ENCODE data around the gene BDKRB2. TPM values are rescaled to one million over a fixed set of nuclear protein-coding genes. Genes with fewer than 3 reads are reported as not detected.

The BDKRB2 gene
- total and polyA plus RNA-seq, 4 experiments from 2014 or later, result not detected

GRCh38 chr14:96161636-96162035 is 43.0 kb upstream of the BDKRB2 start:
- Mint-ChIP-seq H3K4me3 (no peak overlapping the region), H3K27ac (no peak overlapping the region), H3K36me3 (no peaks in the 10 kb centered on the region), H3K27me3 (no peaks in the 10 kb centered on the region), H3K9me3 (no peaks in the 10 kb centered on the region), H3K4me1 (peaks cover 0 to 1% (median 0%) of the 10 kb centered on the region in 4 donors)
- intact Hi-C loops (cut with micrococcal nuclease), result no loop called here
- CTCF ChIA-PET (ENCODE audit: partially characterized antibody), result no interaction called here
- no peaks in the 10 kb centered on the region for H3K9me3 ChIP-seq (ENCODE audit: control insufficient read depth in 1 of 2, low read length in 2 of 2)
- H3K27ac ChIP-seq (ENCODE audit: low read depth, low read length), result no peak overlapping the region
- POLR2A ChIA-PET (ENCODE audit: partially characterized antibody), result no interaction called here
- H3K27me3 ChIP-seq (ENCODE audit: insufficient read depth, low read length), result no peaks in the 10 kb centered on the region
- no peak for DNase-seq
- H3K36me3 ChIP-seq (ENCODE audit: insufficient read depth, low read length), result no peaks in the 10 kb centered on the region
- no peak overlapping the region for H3K4me3 ChIP-seq (ENCODE audit: low read length in 2 of 2)
- H3K4me1 ChIP-seq (ENCODE audit: insufficient read depth, low read length), result no peaks in the 10 kb centered on the region

DNA sequence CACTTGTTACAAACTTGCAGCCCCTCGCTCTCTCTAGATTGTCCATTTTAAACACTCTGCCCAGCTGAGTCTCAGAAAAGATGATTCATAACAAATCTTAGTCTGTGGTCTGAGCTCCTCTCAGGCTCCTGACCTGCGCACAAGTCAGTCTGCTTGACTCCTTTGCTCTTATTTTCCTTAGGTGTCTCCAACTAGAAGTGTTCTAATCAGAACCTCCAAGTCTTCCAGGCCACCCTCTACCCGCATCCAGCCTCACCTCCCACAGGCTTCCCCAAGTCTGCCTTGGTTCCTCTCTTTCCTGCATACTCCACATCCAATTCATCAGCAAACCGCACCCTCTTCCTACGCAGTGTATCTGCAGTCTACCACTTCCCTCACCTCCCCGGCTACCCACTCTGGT is 42.4 kb upstream of the BDKRB2 start:
- no peaks in the 10 kb centered on the region for H3K36me3 ChIP-seq (ENCODE audit: insufficient read depth, low read length)
- no peaks in the 10 kb centered on the region for H3K9me3 Mint-ChIP-seq
- H3K27ac ChIP-seq (ENCODE audit: low read depth, low read length), result no peak overlapping the region
- no peak overlapping the region for H3K4me3 ChIP-seq (ENCODE audit: low read length in 2 of 2)
- no peak for DNase-seq
- H3K4me1 Mint-ChIP-seq, result peaks cover 0 to 1% (median 0%) of the 10 kb centered on the region in 4 donors
- H3K9me3 ChIP-seq (ENCODE audit: control insufficient read depth in 1 of 2, low read length in 2 of 2), result no peaks in the 10 kb centered on the region
- H3K4me1 ChIP-seq (ENCODE audit: insufficient read depth, low read length), result no peaks in the 10 kb centered on the region
- intact Hi-C loops (cut with micrococcal nuclease), result no loop called here
- no peak overlapping the region for H3K4me3 Mint-ChIP-seq
- ChIA-PET CTCF (ENCODE audit: partially characterized antibody) (no interaction called here), POLR2A (ENCODE audit: partially characterized antibody) (no interaction called here)
- no peaks in the 10 kb centered on the region for H3K36me3 Mint-ChIP-seq
- no peak overlapping the region for H3K27ac Mint-ChIP-seq
- no peaks in the 10 kb centered on the region for H3K27me3 ChIP-seq (ENCODE audit: insufficient read depth, low read length)
- no peaks in the 10 kb centered on the region for H3K27me3 Mint-ChIP-seq

- Histone ChIP-seq H3K4me3 (ENCODE audit: low read length in 2 of 2) (no peak overlapping the region), H3K4me1 (ENCODE audit: insufficient read depth, low read length) (no peaks in the 10 kb centered on the region), H3K27ac (ENCODE audit: low read depth, low read length) (no peak overlapping the region), H3K9me3 (ENCODE audit: control insufficient read depth in 1 of 2, low read length in 2 of 2) (no peaks in the 10 kb centered on the region), H3K36me3 (ENCODE audit: insufficient read depth, low read length) (no peaks in the 10 kb centered on the region), H3K27me3 (ENCODE audit: insufficient read depth, low read length) (no peaks in the 10 kb centered on the region)
- no peaks in the 10 kb centered on the region for H3K9me3 Mint-ChIP-seq
- ChIA-PET POLR2A (ENCODE audit: partially characterized antibody) (no interaction called here), CTCF (ENCODE audit: partially characterized antibody) (no interaction called here)
- H3K36me3 Mint-ChIP-seq, result no peaks in the 10 kb centered on the region
- H3K4me1 Mint-ChIP-seq, result peaks cover 0 to 1% (median 0%) of the 10 kb centered on the region in 4 donors
- no peak overlapping the region for H3K27ac Mint-ChIP-seq
- intact Hi-C loops (cut with micrococcal nuclease), result no loop called here
- no peak overlapping the region for H3K4me3 Mint-ChIP-seq
- no peak for DNase-seq
- no peaks in the 10 kb centered on the region for H3K27me3 Mint-ChIP-seq
Measured at GRCh38 chr14:96162741-96163140, 41.9 kb upstream of the BDKRB2 start.

GRCh38 chr14:96164861-96165490 is 39.7 kb upstream of the BDKRB2 start:
- H3K36me3 ChIP-seq (ENCODE audit: insufficient read depth, low read length), result no peaks in the 10 kb centered on the region
- POLR2A ChIA-PET (ENCODE audit: partially characterized antibody), result no interaction called here
- H3K4me3 ChIP-seq (ENCODE audit: low read length in 2 of 2), result no peak overlapping the region
- Mint-ChIP-seq H3K27ac (no peak overlapping the region), H3K36me3 (no peaks in the 10 kb centered on the region), H3K4me1 (peaks cover 0 to 1% (median 0%) of the 10 kb centered on the region in 4 donors), H3K27me3 (no peaks in the 10 kb centered on the region), H3K4me3 (no peak overlapping the region), H3K9me3 (no peaks in the 10 kb centered on the region)
- intact Hi-C loops (cut with micrococcal nuclease), result no loop called here
- no peak for DNase-seq
- CTCF ChIA-PET (ENCODE audit: partially characterized antibody), result no interaction called here
- no peak overlapping the region for H3K27ac ChIP-seq (ENCODE audit: low read depth, low read length)
- no peaks in the 10 kb centered on the region for H3K4me1 ChIP-seq (ENCODE audit: insufficient read depth, low read length)
- no peaks in the 10 kb centered on the region for H3K27me3 ChIP-seq (ENCODE audit: insufficient read depth, low read length)
- no peaks in the 10 kb centered on the region for H3K9me3 ChIP-seq (ENCODE audit: control insufficient read depth in 1 of 2, low read length in 2 of 2)

DNA sequence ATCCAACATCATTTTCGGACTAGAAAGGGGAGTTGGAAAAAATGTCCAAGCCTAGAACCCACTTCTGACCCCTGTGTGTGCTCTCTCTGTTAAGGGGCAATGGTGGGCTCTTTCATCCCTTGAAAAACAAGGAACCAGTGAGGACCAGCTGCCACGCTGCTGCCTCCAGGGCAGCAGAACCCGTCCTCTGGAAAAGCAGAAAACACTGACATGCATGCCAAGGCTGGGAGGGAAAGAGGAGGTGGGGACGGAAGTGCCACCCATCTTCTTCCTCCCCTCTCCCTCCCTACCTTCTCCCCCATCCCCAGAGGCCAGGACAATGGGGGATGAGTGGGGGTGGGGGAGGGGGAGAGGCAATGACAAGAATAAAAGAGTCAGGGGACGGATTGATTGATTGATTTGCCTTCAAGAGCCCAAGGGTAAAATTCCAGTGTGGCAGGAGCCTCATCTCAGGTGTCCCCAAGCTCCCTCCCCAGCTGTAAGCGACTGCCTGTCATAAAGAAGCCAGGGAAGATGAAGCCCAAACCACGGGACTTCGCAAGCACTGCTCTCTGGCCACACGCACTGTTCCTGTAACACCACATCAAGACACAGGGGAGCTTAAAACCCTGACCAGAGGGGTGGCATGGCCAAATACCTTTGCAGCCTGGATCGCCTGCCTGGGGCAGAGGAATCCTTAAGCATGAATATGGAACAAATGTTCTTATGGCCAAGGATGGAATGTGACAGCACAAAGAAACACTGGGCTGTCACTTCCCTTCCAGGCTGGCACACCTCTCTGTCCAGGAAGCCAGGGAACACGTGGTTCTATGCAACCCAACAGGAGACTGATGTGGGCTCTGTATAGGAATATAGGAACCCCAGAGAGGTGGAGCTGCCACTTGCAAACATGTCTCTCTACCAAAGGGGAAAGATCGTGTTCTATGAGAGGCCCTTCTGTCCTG is 38.9 kb upstream of the BDKRB2 start:
- Histone ChIP-seq H3K9me3 (ENCODE audit: control insufficient read depth in 1 of 2, low read length in 2 of 2) (no peaks in the 10 kb centered on the region), H3K36me3 (ENCODE audit: insufficient read depth, low read length) (no peaks in the 10 kb centered on the region), H3K27ac (ENCODE audit: low read depth, low read length) (no peak overlapping the region), H3K4me1 (ENCODE audit: insufficient read depth, low read length) (no peaks in the 10 kb centered on the region), H3K4me3 (ENCODE audit: low read length in 2 of 2) (no peak overlapping the region), H3K27me3 (ENCODE audit: insufficient read depth, low read length) (no peaks in the 10 kb centered on the region)
- Mint-ChIP-seq H3K27me3 (no peaks in the 10 kb centered on the region), H3K4me3 (no peak overlapping the region), H3K9me3 (peaks cover 0 to 2% (median 0%) of the 10 kb centered on the region in 8 donors), H3K27ac (no peak overlapping the region), H3K36me3 (no peaks in the 10 kb centered on the region), H3K4me1 (peaks cover 0 to 1% (median 0%) of the 10 kb centered on the region in 4 donors)
- CTCF ChIA-PET (ENCODE audit: partially characterized antibody), result no interaction called here
- intact Hi-C loops (cut with micrococcal nuclease), result no loop called here
- POLR2A ChIA-PET (ENCODE audit: partially characterized antibody), result no interaction called here
- no peak for DNase-seq

GRCh38 chr14:96166461-96167223 is 38.0 kb upstream of the BDKRB2 start:
- no peak overlapping the region for H3K27ac ChIP-seq (ENCODE audit: low read depth, low read length)
- Mint-ChIP-seq H3K9me3 (peaks cover 0 to 2% (median 0%) of the 10 kb centered on the region in 8 donors), H3K4me1 (peaks cover 0 to 1% (median 0%) of the 10 kb centered on the region in 4 donors), H3K27ac (no peak overlapping the region), H3K36me3 (no peaks in the 10 kb centered on the region), H3K27me3 (no peaks in the 10 kb centered on the region), H3K4me3 (no peak overlapping the region)
- H3K4me3 ChIP-seq (ENCODE audit: low read length in 2 of 2), result no peak overlapping the region
- DNase-seq, result no peak
- H3K36me3 ChIP-seq (ENCODE audit: insufficient read depth, low read length), result no peaks in the 10 kb centered on the region
- ChIA-PET POLR2A (ENCODE audit: partially characterized antibody) (no interaction called here), CTCF (ENCODE audit: partially characterized antibody) (interaction anchor here (1.3 kb wide), 1 partner anchor 63 kb away, joined by 3 read pairs; no protein-coding TSS in a partner anchor)
- H3K9me3 ChIP-seq (ENCODE audit: control insufficient read depth in 1 of 2, low read length in 2 of 2), result no peaks in the 10 kb centered on the region
- intact Hi-C loops (cut with micrococcal nuclease), result no loop called here
- H3K4me1 ChIP-seq (ENCODE audit: insufficient read depth, low read length), result no peaks in the 10 kb centered on the region
- no peaks in the 10 kb centered on the region for H3K27me3 ChIP-seq (ENCODE audit: insufficient read depth, low read length)

Measured in CD4-positive, alpha-beta memory T cell (primary cell).